Activated effector memory CD4-positive, alpha-beta T cell treated with Interleukin-2 at 50 U/mL for 16 hours (primary cell): ENCODE data around the gene CSF2RB.

ENCODE experiments used
- DNase-seq: peaks from one replicate; pipeline ENCODE4 v3.0.0-alpha.2; 2020

CSF2RB gene

GRCh38 chr22:36913427-36914389 is at the start of gene CSF2RB:
TSS of gene CSF2RB (plus strand) at chr22:36913628. CDS start at chr22:36922208, 8,580 bp downstream.
- no peak for DNase-seq

GRCh38 chr22:36863979-36864378 is 49.4 kb upstream of the CSF2RB start:
- no peak for DNase-seq

- no peak for DNase-seq
These were observed 48.8 kb upstream of the CSF2RB start for GRCh38 chr22:36864454-36865215.

GRCh38 chr22:36865346-36865745 is 48.1 kb upstream of the CSF2RB start:
- no peak for DNase-seq

GRCh38 chr22:36867695-36868094 is 45.7 kb upstream of the CSF2RB start:
- no peak for DNase-seq

- DNase-seq, result no peak
These were observed 44.8 kb upstream of the CSF2RB start for GRCh38 chr22:36868546-36869181.

GRCh38 chr22:36870250-36870649 is 43.2 kb upstream of the CSF2RB start:
- no peak for DNase-seq

GRCh38 chr22:36871669-36872081 is 41.8 kb upstream of the CSF2RB start:
- no peak for DNase-seq

GRCh38 chr22:36872084-36872483 is 41.3 kb upstream of the CSF2RB start:
- DNase-seq, result no peak

- DNase-seq, result no peak
These were observed 40.4 kb upstream of the CSF2RB start for GRCh38 chr22:36872866-36873498.

- DNase-seq, result no peak
These were observed 39.7 kb upstream of the CSF2RB start for GRCh38 chr22:36873614-36874308.

GRCh38 chr22:36874309-36874696 is 39.1 kb upstream of the CSF2RB start:
- no peak for DNase-seq

GRCh38 chr22:36874736-36875135 is 38.7 kb upstream of the CSF2RB start:
- no peak for DNase-seq

- DNase-seq, result no peak
These were observed 37.7 kb upstream of the CSF2RB start for GRCh38 chr22:36875741-36876140.

GRCh38 chr22:36879775-36880174 is 33.7 kb upstream of the CSF2RB start:
- no peak for DNase-seq

GRCh38 chr22:36881504-36882245 is 31.8 kb upstream of the CSF2RB start:
- no peak for DNase-seq

- DNase-seq, result no peak
These were observed 28.9 kb upstream of the CSF2RB start for GRCh38 chr22:36884349-36885158.

GRCh38 chr22:36885474-36885873 is 28.0 kb upstream of the CSF2RB start:
- DNase-seq, result no peak

GRCh38 chr22:36886016-36886415 is 27.4 kb upstream of the CSF2RB start:
- no peak for DNase-seq

GRCh38 chr22:36887162-36887561 is 26.3 kb upstream of the CSF2RB start:
- DNase-seq, result no peak

GRCh38 chr22:36891646-36892045 is 21.8 kb upstream of the CSF2RB start:
- no peak for DNase-seq
